ENCODE results near the gene SLC26A9.

DNA sequence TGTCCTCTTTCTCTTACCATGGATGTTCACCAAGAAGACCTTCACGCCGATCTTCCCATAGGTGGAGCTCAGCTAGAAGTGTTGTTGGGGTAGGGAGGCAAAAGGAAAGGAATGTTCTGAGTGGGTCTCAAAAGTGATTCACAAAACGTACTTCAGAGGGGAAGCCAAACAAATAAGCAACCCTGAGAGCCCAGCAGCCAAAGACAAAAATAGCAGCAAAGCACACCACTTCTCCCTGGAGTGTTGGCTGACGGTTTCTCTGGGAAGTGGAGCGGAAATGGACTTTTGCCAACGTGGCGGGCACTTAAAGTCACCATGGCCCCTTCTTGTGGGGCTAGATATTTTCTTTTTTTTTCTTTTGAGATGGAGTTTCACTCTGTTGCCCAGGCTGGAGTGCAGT is 23.1 kb downstream of the SLC26A9 start:
- TF ChIP-seq, protein P1, sequence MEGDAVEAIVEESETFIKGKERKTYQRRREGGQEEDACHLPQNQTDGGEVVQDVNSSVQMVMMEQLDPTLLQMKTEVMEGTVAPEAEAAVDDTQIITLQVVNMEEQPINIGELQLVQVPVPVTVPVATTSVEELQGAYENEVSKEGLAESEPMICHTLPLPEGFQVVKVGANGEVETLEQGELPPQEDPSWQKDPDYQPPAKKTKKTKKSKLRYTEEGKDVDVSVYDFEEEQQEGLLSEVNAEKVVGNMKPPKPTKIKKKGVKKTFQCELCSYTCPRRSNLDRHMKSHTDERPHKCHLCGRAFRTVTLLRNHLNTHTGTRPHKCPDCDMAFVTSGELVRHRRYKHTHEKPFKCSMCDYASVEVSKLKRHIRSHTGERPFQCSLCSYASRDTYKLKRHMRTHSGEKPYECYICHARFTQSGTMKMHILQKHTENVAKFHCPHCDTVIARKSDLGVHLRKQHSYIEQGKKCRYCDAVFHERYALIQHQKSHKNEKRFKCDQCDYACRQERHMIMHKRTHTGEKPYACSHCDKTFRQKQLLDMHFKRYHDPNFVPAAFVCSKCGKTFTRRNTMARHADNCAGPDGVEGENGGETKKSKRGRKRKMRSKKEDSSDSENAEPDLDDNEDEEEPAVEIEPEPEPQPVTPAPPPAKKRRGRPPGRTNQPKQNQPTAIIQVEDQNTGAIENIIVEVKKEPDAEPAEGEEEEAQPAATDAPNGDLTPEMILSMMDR (IDR thresholded peaks at IDR 0.05) = no peak
- TF ChIP-seq POLR2A (IDR thresholded peaks at IDR 0.05) = no peak
